Endothelial cell of umbilical vein (primary cell): ENCODE data around the gene ANKAR. TPM values are rescaled to one million over a fixed set of nuclear protein-coding genes. Genes with fewer than 3 reads are reported as not detected.

Experiments
- BruUV-seq: library from RNA; stranded (reverse); fragments of 400-500 nt; replicated peaks from 2 replicates; lab custom pipeline; 2021; lab: Mats Ljungman, UMichigan
- CTCF ChIA-PET: fragments of 300-600, 350-600 bp; sonication (Branson Sonifier 250); formaldehyde crosslinking; loops from one replicate; lab custom pipeline; 2021; ENCODE audit warnings: antibody characterized with exemption, inconsistent platforms; lab: Charles Lee
- POLR2A ChIA-PET: fragments of 300-600, 350-600 bp; sonication (Branson Sonifier 250); formaldehyde crosslinking; loops from one replicate; lab custom pipeline; 2021; ENCODE audit warnings: antibody characterized with exemption, inconsistent platforms; lab: Charles Lee
- DNase-seq: peaks from one replicate; pipeline ENCODE4 v3.0.0-alpha.2; 2011; ENCODE audit warnings: low read depth, low spot score
- FAIRE-seq: peaks from 2 replicates; lab custom pipeline; 2011; peaks lifted over from hg19 to GRCh38; lab: Jason Lieb, UNC
- H2AFZ ChIP-seq: 2 replicates; pipeline ENCODE4 v1.6.0; 2012; ENCODE audit warnings: low read depth, low read length, control low read depth, inconsistent platforms
- H3K27ac ChIP-seq: 2 replicates; pipeline ENCODE4 v1.5.1; 2011; ENCODE audit warnings: low read depth, mild to moderate bottlenecking, control low read depth, low read length, moderate library complexity; ENCODE audit not compliant: insufficient read depth
- H3K27me3 ChIP-seq, 2 experiments: 2 replicates each; pipeline versions ENCODE4 v1.6.0 to v1.6.1; 2011; ENCODE audit warnings: low read length in 2 of 2, mixed read lengths in 1 of 2; ENCODE audit not compliant: control insufficient read depth in 2 of 2, insufficient read depth in 2 of 2
- H3K36me3 ChIP-seq, 2 experiments: 2 replicates in 1 of 2; 3 replicates in 1 of 2; pipeline ENCODE4 v1.5.1; 2011; ENCODE audit warnings: low read length in 2 of 2, mild to moderate bottlenecking in 1 of 2, moderate library complexity in 1 of 2; ENCODE audit not compliant: control insufficient read depth in 2 of 2, insufficient read depth in 2 of 2; ENCODE audit errors: extremely low read depth in 1 of 2
- H3K4me1 ChIP-seq: 3 replicates; pipeline ENCODE4 v1.5.1; 2011; ENCODE audit warnings: mild to moderate bottlenecking, low read length; ENCODE audit not compliant: control insufficient read depth, insufficient read depth; ENCODE audit errors: extremely low read depth
- H3K4me2 ChIP-seq: 2 replicates; pipeline ENCODE4 v1.6.1; 2011; ENCODE audit warnings: low read length, control low read depth, mixed read lengths; ENCODE audit not compliant: insufficient read depth
- H3K4me3 ChIP-seq, 3 experiments: fragments of 200-600 bp in 1 of 3; sonication (generic), shearing (Covaris generic) in 1 of 3; replicated peaks in 1 of 3; 2 replicates each; pipeline ENCODE4 v1.5.1; 2011 to 2016; ENCODE audit warnings: control low read depth in 3 of 3, low read length in 3 of 3, mild to moderate bottlenecking in 2 of 3, inconsistent platforms in 1 of 3, low read depth in 1 of 3, moderate library complexity in 1 of 3; ENCODE audit not compliant: insufficient read depth in 1 of 3
- H3K79me2 ChIP-seq: 2 replicates; pipeline ENCODE4 v1.6.0; 2012; ENCODE audit warnings: low read length, inconsistent platforms; ENCODE audit not compliant: control insufficient read depth, insufficient read depth
- H3K9ac ChIP-seq: replicated peaks from 2 replicates; pipeline ENCODE3; 2011; ENCODE audit warnings: low read length, control low read depth; ENCODE audit not compliant: insufficient read depth; ENCODE audit errors: extremely low read depth
- H3K9me1 ChIP-seq: replicated peaks from 3 replicates; pipeline ENCODE4 v1.6.0; 2011; ENCODE audit warnings: mild to moderate bottlenecking, low read length; ENCODE audit not compliant: control insufficient read depth, insufficient read depth; ENCODE audit errors: extremely low read depth
- H3K9me3 ChIP-seq: replicated peaks from 2 replicates; pipeline ENCODE4 v1.5.1; 2012; ENCODE audit warnings: low read length, inconsistent platforms; ENCODE audit not compliant: control insufficient read depth, insufficient read depth
- H4K20me1 ChIP-seq: replicated peaks from 2 replicates; pipeline ENCODE3; 2011; ENCODE audit warnings: mild to moderate bottlenecking, low read length; ENCODE audit not compliant: control insufficient read depth, insufficient read depth; ENCODE audit errors: extremely low read depth
- EZH2 ChIP-seq: IDR thresholded peaks from 2 replicates; pipeline ENCODE4 v1.6.1; 2012; ENCODE audit warnings: borderline replicate concordance, low read depth, mild to moderate bottlenecking, moderate library complexity, low read length, inconsistent platforms; ENCODE audit not compliant: severe bottlenecking
- FOS ChIP-seq: IDR thresholded peaks from 2 replicates; pipeline ENCODE4 v1.6.1; 2011; ENCODE audit warnings: mild to moderate bottlenecking, low read length, moderate library complexity, borderline replicate concordance; ENCODE audit not compliant: insufficient read depth
- GATA2 ChIP-seq: IDR thresholded peaks from 2 replicates; pipeline ENCODE4 v1.7.0; 2011; ENCODE audit warnings: low read depth, mild to moderate bottlenecking, moderate library complexity, mixed read lengths, low read length; ENCODE audit not compliant: insufficient read length, insufficient read depth
- JUN ChIP-seq: IDR thresholded peaks from 2 replicates; pipeline ENCODE4 v1.6.1; 2011; ENCODE audit warnings: borderline replicate concordance, low read depth; ENCODE audit not compliant: insufficient read length, insufficient read depth
- MYC ChIP-seq: IDR thresholded peaks from one replicate; pipeline ENCODE4 v1.6.1; 2011; ENCODE audit warnings: mild to moderate bottlenecking, low read depth, low read length
- POLR2A ChIP-seq: IDR thresholded peaks from 2 replicates; pipeline ENCODE4 v1.6.1; 2012; ENCODE audit warnings: low read depth, mild to moderate bottlenecking, control low read depth, low read length
- POLR2AphosphoS5 ChIP-seq: IDR thresholded peaks from 2 replicates; pipeline ENCODE4 v1.6.1; 2012; ENCODE audit warnings: low read depth, mild to moderate bottlenecking, control low read depth, low read length, moderate library complexity; ENCODE audit not compliant: insufficient read depth
- dilution Hi-C: fragments of 300-500 bp; cut with MboI; formaldehyde crosslinking; loops from one replicate; pipeline ENCODE4 v1.15.0; 2019; ENCODE audit warnings: low sequenced_read_pairs; ENCODE audit not compliant: extremely low pct_ligation_motif_present
- intact Hi-C: fragments of 100-400 bp; cut with micrococcal nuclease; formaldehyde crosslinking; loops from one replicate; pipeline ENCODE4 v1.10.0; 2022
- polyA plus RNA-seq, 4 experiments: library from polyadenylated mRNA; depleted of rRNA in 3 of 4; stranded (reverse) in 3 of 4; unstranded in 1 of 4; fragments of >200 nt; gene quantifications; 2 replicates each; pipeline versions ENCODE4 v1.2.1 to v1.2.3, GENCODE V29; 2011 to 2012; ENCODE audit warnings: missing spikeins in 1 of 4
- total RNA-seq: library from RNA; stranded (reverse); gene quantifications from 2 replicates; pipeline ENCODE4 v1.2.3, GENCODE V29; 2021
- TF ChIP-seq, protein P1 (sequence below), 2 donors: IDR thresholded peaks; 1 replicate in 1 of 2; 2 replicates in 1 of 2; pipeline ENCODE4 v1.5.1; 2011; ENCODE audit warnings: low read length in 2 of 2, mild to moderate bottlenecking in 2 of 2, moderate library complexity in 2 of 2, control low read depth in 1 of 2, inconsistent platforms in 1 of 2, low read depth in 1 of 2; ENCODE audit not compliant: insufficient read depth in 1 of 2; ENCODE audit errors: extremely low read depth in 1 of 2
- TF ChIP-seq, protein P2 (sequence below): IDR thresholded peaks from 2 replicates; pipeline ENCODE4 v1.6.1; 2011; ENCODE audit not compliant: insufficient read depth, insufficient read length

The ANKAR gene
- total and polyA plus RNA-seq, 2 donors (not counting 3 experiments of a cell fraction or from before 2014, with no cell fraction given) = 1.3 to 4.3 TPM

DNA sequence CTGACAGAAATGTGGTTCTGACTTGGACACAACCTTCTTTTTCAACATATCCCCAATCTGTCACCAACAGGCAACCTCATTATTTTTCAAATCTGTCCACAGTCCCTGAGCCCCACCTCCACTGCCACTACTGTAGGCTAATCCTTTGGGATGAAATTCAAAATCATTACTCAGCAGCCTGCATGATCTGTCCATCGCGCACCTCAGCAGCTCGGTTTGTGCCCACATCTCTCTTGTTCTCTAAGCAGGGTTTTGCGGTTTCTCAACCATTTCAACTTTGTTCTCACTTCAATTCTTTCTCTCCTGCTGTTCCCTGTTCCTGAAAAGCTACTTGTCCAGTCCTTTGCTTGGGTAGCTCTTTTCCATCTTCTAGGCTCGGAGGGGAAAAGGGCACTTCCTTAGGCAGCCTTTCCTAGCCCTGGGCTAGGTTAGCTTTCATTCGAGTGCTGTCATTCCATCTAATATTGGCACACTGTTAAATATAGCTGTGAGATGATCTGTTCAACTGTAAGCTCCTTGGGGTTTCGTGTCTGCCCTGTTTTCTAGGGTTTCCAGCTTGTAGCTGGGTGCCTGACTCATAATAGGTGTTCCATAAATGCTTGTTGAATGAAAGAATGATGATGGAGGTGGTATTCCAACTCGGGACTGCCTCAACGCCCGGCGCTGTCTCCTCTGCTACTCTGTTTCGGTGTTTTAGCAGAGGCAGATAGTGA is 653 bp upstream of the ANKAR start:
- H4K20me1 ChIP-seq = no peaks in the 10 kb centered on the region
- H3K27ac ChIP-seq = no peak overlapping the region
- H3K4me2 ChIP-seq = peak overlapping the region; percentile 91
- intact Hi-C loops (loop anchor here (1.0 kb wide), 5 partner anchors 11 to 110 kb away; partner anchors contain the start of genes ASNSD1, ORMDL1 and PMS1), dilution Hi-C loops (no loop called here)
- H3K9me1 ChIP-seq = no peaks in the 10 kb centered on the region
- TF ChIP-seq MYC = no peak
- TF ChIP-seq FOS = no peak
- TF ChIP-seq GATA2 = no peak
- TF ChIP-seq, protein P1, sequence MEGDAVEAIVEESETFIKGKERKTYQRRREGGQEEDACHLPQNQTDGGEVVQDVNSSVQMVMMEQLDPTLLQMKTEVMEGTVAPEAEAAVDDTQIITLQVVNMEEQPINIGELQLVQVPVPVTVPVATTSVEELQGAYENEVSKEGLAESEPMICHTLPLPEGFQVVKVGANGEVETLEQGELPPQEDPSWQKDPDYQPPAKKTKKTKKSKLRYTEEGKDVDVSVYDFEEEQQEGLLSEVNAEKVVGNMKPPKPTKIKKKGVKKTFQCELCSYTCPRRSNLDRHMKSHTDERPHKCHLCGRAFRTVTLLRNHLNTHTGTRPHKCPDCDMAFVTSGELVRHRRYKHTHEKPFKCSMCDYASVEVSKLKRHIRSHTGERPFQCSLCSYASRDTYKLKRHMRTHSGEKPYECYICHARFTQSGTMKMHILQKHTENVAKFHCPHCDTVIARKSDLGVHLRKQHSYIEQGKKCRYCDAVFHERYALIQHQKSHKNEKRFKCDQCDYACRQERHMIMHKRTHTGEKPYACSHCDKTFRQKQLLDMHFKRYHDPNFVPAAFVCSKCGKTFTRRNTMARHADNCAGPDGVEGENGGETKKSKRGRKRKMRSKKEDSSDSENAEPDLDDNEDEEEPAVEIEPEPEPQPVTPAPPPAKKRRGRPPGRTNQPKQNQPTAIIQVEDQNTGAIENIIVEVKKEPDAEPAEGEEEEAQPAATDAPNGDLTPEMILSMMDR (IDR thresholded peaks at IDR 0.05; ENCODE audit: extremely low read depth in 1 of 2, insufficient read depth in 1 of 2, low read depth in 1 of 2, low read length in 2 of 2) = no peak
- TF ChIP-seq, protein P2, sequence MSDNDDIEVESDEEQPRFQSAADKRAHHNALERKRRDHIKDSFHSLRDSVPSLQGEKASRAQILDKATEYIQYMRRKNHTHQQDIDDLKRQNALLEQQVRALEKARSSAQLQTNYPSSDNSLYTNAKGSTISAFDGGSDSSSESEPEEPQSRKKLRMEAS = no peak
- no peak for TF ChIP-seq JUN
- no peak for TF ChIP-seq EZH2
- TF ChIP-seq POLR2AphosphoS5 = no peak
- TF ChIP-seq POLR2A = no peak
- no peaks in the 10 kb centered on the region for H3K27me3 ChIP-seq
- no peaks in the 10 kb centered on the region for H3K79me2 ChIP-seq
- peaks cover 14% of the 10 kb centered on the region for H3K4me1 ChIP-seq
- H3K36me3 ChIP-seq = peaks cover 0 to 1% of the 10 kb centered on the region in 2 experiments
- BruUV-seq = no TSS peak
- peak overlapping the region in 2 of 3 experiments; percentile 18 to 92 for H3K4me3 ChIP-seq
- peak overlapping the region; percentile 100 for H2AFZ ChIP-seq
- ChIA-PET POLR2A (no interaction called here), CTCF (interaction anchor here (1.1 to 5.8 kb wide), 10 partner anchors 9 to 397 kb away, joined by 3 to 42 read pairs (median 11); partner anchors contain the start of genes ASNSD1 and OSGEPL1)
- FAIRE-seq (no peak), DNase-seq (no peak)
- H3K9ac ChIP-seq = peak overlapping the region; percentile 99
- H3K9me3 ChIP-seq = no peaks in the 10 kb centered on the region
